Measurements from ENCODE around the gene AP1S3.

DNA sequence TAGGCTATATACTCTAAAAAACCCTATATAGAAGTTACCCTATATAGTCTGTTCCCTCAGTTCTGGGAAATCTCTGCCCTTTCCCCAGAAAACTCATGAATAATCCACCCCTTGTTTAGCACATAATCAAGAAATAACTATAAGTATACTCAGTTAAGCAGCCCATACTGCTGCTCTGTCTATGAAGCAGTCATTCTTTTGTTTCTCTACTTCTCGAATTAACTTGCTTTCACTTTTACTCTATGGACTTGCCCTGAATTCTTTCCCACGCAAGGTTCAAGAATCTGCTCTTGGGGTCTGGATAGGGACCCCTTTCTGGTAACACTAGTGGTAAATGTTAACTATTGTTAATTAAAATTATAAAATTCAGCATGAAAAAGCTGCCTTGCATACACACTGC is 17.4 kb upstream of the AP1S3 start:
- TF ChIP-seq CTCF (IDR thresholded peaks at IDR 0.05) (no peak), RARB (CRISPR knock-in tag; IDR thresholded peaks at IDR 0.05) (no peak), POLR2A (IDR thresholded peaks at IDR 0.05; ENCODE audit: low read length) (no peak), ESRRA (IDR thresholded peaks at IDR 0.05; ENCODE audit: borderline replicate concordance, low read length) (no peak), RAD21 (conservative IDR thresholded peaks at IDR 0.05 in 1 of 2, IDR thresholded peaks at IDR 0.05 in 1 of 2) (no peak), EP300 (IDR thresholded peaks at IDR 0.05) (no peak), CEBPB (IDR thresholded peaks at IDR 0.05) (no peak), RCOR1 (IDR thresholded peaks at IDR 0.05; ENCODE audit: low read depth, low read length) (no peak), ZC3H11A (IDR thresholded peaks at IDR 0.05) (no peak), PHF8 (IDR thresholded peaks at IDR 0.05; ENCODE audit: borderline replicate concordance, low read depth) (no peak)
- TF ChIP-seq, protein P1, sequence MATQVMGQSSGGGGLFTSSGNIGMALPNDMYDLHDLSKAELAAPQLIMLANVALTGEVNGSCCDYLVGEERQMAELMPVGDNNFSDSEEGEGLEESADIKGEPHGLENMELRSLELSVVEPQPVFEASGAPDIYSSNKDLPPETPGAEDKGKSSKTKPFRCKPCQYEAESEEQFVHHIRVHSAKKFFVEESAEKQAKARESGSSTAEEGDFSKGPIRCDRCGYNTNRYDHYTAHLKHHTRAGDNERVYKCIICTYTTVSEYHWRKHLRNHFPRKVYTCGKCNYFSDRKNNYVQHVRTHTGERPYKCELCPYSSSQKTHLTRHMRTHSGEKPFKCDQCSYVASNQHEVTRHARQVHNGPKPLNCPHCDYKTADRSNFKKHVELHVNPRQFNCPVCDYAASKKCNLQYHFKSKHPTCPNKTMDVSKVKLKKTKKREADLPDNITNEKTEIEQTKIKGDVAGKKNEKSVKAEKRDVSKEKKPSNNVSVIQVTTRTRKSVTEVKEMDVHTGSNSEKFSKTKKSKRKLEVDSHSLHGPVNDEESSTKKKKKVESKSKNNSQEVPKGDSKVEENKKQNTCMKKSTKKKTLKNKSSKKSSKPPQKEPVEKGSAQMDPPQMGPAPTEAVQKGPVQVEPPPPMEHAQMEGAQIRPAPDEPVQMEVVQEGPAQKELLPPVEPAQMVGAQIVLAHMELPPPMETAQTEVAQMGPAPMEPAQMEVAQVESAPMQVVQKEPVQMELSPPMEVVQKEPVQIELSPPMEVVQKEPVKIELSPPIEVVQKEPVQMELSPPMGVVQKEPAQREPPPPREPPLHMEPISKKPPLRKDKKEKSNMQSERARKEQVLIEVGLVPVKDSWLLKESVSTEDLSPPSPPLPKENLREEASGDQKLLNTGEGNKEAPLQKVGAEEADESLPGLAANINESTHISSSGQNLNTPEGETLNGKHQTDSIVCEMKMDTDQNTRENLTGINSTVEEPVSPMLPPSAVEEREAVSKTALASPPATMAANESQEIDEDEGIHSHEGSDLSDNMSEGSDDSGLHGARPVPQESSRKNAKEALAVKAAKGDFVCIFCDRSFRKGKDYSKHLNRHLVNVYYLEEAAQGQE (IDR thresholded peaks at IDR 0.05): no peak
